Activated T-cell treated with anti-CD3 and anti-CD28 coated beads for 1 hour (primary cell): ENCODE measurements around the gene HNRNPDL.
"Not testable (repeated sequence)": the region's sequence is repeated elsewhere in the genome, so short reads cannot be mapped to it uniquely, and the experiment has no call there.

Source experiments
- DNase-seq: peaks from one replicate; pipeline ENCODE4 v3.0.0-alpha.2; 2020; ENCODE audit warnings: low read depth

HNRNPDL gene

GRCh38 chr4:82430193-82430963, at the start of gene HNRNPDL, which contains the start of gene ENOPH1:
HNRNPDL (minus strand) TSS chr4:82430462; CDS start chr4:82429690, 772 bp downstream.
ENOPH1 (plus strand) TSS chr4:82430590; CDS start chr4:82430830, 240 bp downstream.
- peak; percentile 96 for DNase-seq

GRCh38 chr4:82479562-82479961, 49.3 kb upstream of the HNRNPDL start:
- DNase-seq, result no peak

GRCh38 chr4:82477469-82477868, 47.2 kb upstream of the HNRNPDL start:
- DNase-seq, result not testable (repeated sequence)

GRCh38 chr4:82475931-82476330, 45.7 kb upstream of the HNRNPDL start:
- DNase-seq, result not testable (repeated sequence)

- no peak for DNase-seq
Measured at GRCh38 chr4:82473621-82474164, 43.4 kb upstream of the HNRNPDL start.

GRCh38 chr4:82473080-82473479, 42.8 kb upstream of the HNRNPDL start:
- DNase-seq, result not testable (repeated sequence)

GRCh38 chr4:82469791-82470345, 39.6 kb upstream of the HNRNPDL start:
- no peak for DNase-seq

GRCh38 chr4:82467471-82467870, 37.2 kb upstream of the HNRNPDL start:
- no peak for DNase-seq

GRCh38 chr4:82463221-82463620, 33.0 kb upstream of the HNRNPDL start:
- no peak for DNase-seq

- peak; percentile 74 for DNase-seq
Measured at GRCh38 chr4:82462415-82462831, 32.2 kb upstream of the HNRNPDL start.

GRCh38 chr4:82461710-82462109, 31.4 kb upstream of the HNRNPDL start:
- DNase-seq, result no peak

GRCh38 chr4:82458729-82459128, 28.5 kb upstream of the HNRNPDL start:
- DNase-seq, result no peak

- no peak for DNase-seq
Measured at GRCh38 chr4:82457266-82457665, 27.0 kb upstream of the HNRNPDL start.

- no peak for DNase-seq
Measured at GRCh38 chr4:82452026-82452425, 21.8 kb upstream of the HNRNPDL start.

GRCh38 chr4:82450966-82451755, 20.9 kb upstream of the HNRNPDL start:
- DNase-seq, result no peak

GRCh38 chr4:82447886-82448285, 17.6 kb upstream of the HNRNPDL start:
- DNase-seq, result no peak

- DNase-seq, result no peak
Measured at GRCh38 chr4:82439088-82439487, 8.8 kb upstream of the HNRNPDL start.

- no peak for DNase-seq
Measured at GRCh38 chr4:82437285-82438005, 7.2 kb upstream of the HNRNPDL start.

GRCh38 chr4:82436780-82437179, 6.5 kb upstream of the HNRNPDL start:
- DNase-seq, result no peak

GRCh38 chr4:82436130-82436529, 5.9 kb upstream of the HNRNPDL start:
- no peak for DNase-seq

GRCh38 chr4:82434949-82435348, 4.7 kb upstream of the HNRNPDL start:
- no peak for DNase-seq

GRCh38 chr4:82433791-82434190, 3.5 kb upstream of the HNRNPDL start:
- no peak for DNase-seq
